Measurements from ENCODE around the gene KIF5B. TPM values are rescaled to one million over a fixed set of nuclear protein-coding genes. Genes with fewer than 3 reads are reported as not detected.
A peak's percentile ranks its signal among the peaks of the same experiment; 100 is the strongest.
"Not testable (repeated sequence)": the region's sequence is repeated elsewhere in the genome, so short reads cannot be mapped to it uniquely, and the experiment has no call there.

KIF5B gene
- total RNA-seq, 1 experiment from 2014 or later = 84.4 TPM

DNA sequence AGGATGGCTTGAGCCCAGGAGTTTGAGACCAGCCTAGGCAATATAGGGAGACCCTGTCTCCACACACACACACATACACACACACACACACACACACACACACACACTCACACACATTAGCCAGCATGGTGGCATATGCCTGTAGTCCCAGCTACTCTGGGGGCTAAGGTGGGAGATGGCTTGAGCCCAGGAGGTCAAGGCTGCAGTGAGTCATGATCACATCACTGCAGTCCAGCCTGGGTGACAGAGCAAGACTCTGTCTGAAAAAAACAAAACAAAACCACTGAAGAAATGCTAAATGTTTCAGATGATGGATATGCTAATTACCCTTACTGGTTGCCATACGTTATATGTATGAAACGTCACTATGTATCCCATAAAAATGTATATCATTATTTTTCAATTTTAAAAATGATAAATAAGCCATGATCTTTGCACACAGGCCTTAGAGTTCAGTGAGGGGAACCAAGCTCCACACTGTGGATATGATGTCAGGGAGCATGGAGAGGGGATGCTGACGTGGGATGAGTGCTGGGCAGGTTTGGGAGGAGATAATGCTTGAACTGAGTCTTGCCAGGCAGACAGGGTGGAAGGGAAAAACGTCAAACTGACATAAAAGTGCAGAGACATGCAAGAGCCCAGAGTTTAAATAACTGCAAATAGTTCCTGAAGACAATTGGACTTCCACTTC lies 81.6 kb downstream of the KIF5B start:
- Histone ChIP-seq H2AFZ (ENCODE audit: low read length) (no peak overlapping the region), H3K4me3 (ENCODE audit: low read length) (no peak overlapping the region), H3K27ac (ENCODE audit: low read length) (no peak overlapping the region), H3K79me2 (ENCODE audit: low read length) (no peaks in the 10 kb centered on the region), H3K4me2 (ENCODE audit: low read length) (no peak overlapping the region), H3K9me3 (ENCODE audit: low read length) (no peaks in the 10 kb centered on the region), H3K27me3 (ENCODE audit: low read length) (no peaks in the 10 kb centered on the region), H3F3A (ENCODE audit: low read length, unreplicated experiment) (no peaks in the 10 kb centered on the region), H4K20me1 (ENCODE audit: low read length) (no peaks in the 10 kb centered on the region), H3K9ac (ENCODE audit: low read length) (no peak overlapping the region), H3K9me2 (replicated peaks; ENCODE audit: low read length) (no peaks in the 10 kb centered on the region), H3K36me3 (ENCODE audit: low read depth, low read length) (no peaks in the 10 kb centered on the region), H3K4me1 (ENCODE audit: insufficient read depth, low read length) (peaks cover 11% of the 10 kb centered on the region)
- CTCF ChIA-PET = no interaction called here
- BruUV-seq (replicated peaks) = no TSS peak
- no peak; the same call in 1 of the 2 replicates for ATAC-seq
- TF ChIP-seq CTCF (conservative IDR thresholded peaks at IDR 0.05; ENCODE audit: low read depth, low read length) = no peak
- no peak for TF ChIP-seq EZH2phosphoT487 (IDR thresholded peaks at IDR 0.05; ENCODE audit: borderline replicate concordance, low read length)
- no peak for TF ChIP-seq EZH2 (IDR thresholded peaks at IDR 0.05; ENCODE audit: low read length, unreplicated experiment)
- intact Hi-C loops (cut with micrococcal nuclease) = no loop called here
- POLR2A ChIA-PET (ENCODE audit: unreplicated experiment) = no interaction called here
- peak; percentile 22 for DNase-seq

DNA sequence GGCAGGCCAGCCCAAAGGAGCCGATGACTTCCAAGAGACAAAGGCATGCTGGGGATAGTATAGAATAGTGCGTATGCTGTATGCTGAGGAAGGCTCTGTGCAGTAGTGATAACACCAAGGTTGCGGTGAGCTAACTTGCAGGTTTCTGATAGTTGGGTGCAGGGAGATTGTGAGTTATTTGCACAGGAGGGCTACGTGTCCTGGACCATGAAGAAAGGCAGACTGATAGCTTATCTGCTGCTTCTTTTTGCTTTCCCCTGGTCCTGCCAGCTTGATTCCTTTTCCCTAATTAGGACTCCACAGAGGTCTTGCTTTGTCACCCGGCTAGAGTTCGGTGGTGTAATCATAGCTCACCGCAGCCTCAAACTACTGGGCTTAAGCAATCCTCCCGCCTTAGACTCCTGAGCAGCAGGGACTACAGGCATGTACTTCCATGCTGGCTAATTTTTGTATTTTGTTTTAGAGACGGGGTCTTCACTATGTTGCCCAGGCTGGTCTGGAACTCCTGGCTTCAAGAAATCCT lies 83.6 kb downstream of the KIF5B start:
- no peak for TF ChIP-seq EZH2phosphoT487 (IDR thresholded peaks at IDR 0.05; ENCODE audit: borderline replicate concordance, low read length)
- no peak for TF ChIP-seq CTCF (conservative IDR thresholded peaks at IDR 0.05; ENCODE audit: low read depth, low read length)
- Histone ChIP-seq H3K9me3 (ENCODE audit: low read length) (no peaks in the 10 kb centered on the region), H3K27ac (ENCODE audit: low read length) (no peak overlapping the region), H3F3A (ENCODE audit: low read length, unreplicated experiment) (no peaks in the 10 kb centered on the region), H3K27me3 (ENCODE audit: low read length) (no peaks in the 10 kb centered on the region), H3K79me2 (ENCODE audit: low read length) (no peaks in the 10 kb centered on the region), H3K4me2 (ENCODE audit: low read length) (no peak overlapping the region), H3K9ac (ENCODE audit: low read length) (no peak overlapping the region), H3K4me1 (ENCODE audit: insufficient read depth, low read length) (peaks cover 4% of the 10 kb centered on the region; the same call in 1 of the 2 replicates), H3K4me3 (ENCODE audit: low read length) (no peak overlapping the region), H2AFZ (ENCODE audit: low read length) (no peak overlapping the region), H4K20me1 (ENCODE audit: low read length) (no peaks in the 10 kb centered on the region), H3K9me2 (replicated peaks; ENCODE audit: low read length) (no peaks in the 10 kb centered on the region), H3K36me3 (ENCODE audit: low read depth, low read length) (no peaks in the 10 kb centered on the region)
- intact Hi-C loops (cut with micrococcal nuclease) = no loop called here
- ChIA-PET POLR2A (ENCODE audit: unreplicated experiment) (no interaction called here), CTCF (no interaction called here)
- no TSS peak for BruUV-seq (replicated peaks)
- no peak for DNase-seq
- no peak for ATAC-seq

DNA sequence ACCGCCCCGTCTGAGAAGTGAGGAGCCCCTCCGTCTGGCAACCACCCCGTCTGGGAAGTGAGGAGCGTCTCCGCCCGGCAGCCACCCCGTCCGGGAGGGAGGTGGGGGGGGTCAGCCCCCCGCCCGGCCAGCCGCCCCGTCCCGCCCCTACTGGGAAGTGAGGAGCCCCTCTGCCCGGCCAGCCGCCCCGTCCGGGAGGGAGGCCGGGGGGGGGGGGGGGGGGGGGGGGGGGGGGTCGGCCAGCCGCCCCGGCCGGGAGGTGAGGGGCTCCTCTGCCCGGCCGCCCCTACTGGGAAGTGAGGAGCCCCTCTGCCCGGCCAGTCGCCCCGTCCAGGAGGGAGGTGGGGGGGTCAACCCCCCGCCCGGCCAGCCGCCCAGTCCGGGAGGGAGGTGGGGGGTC lies 86.4 kb downstream of the KIF5B start:
- H3K27me3 ChIP-seq (ENCODE audit: low read length); CTCF ChIA-PET; ATAC-seq; H4K20me1 ChIP-seq (ENCODE audit: low read length); intact Hi-C loops (cut with micrococcal nuclease); H3K4me1 ChIP-seq (ENCODE audit: insufficient read depth, low read length); H3K27ac ChIP-seq (ENCODE audit: low read length); DNase-seq; H3K9ac ChIP-seq (ENCODE audit: low read length); H3K4me2 ChIP-seq (ENCODE audit: low read length); H3F3A ChIP-seq (ENCODE audit: low read length, unreplicated experiment); H2AFZ ChIP-seq (ENCODE audit: low read length); H3K9me2 ChIP-seq (replicated peaks; ENCODE audit: low read length); H3K4me3 ChIP-seq (ENCODE audit: low read length); POLR2A ChIA-PET (ENCODE audit: unreplicated experiment); H3K79me2 ChIP-seq (ENCODE audit: low read length); H3K36me3 ChIP-seq (ENCODE audit: low read depth, low read length); BruUV-seq (replicated peaks); H3K9me3 ChIP-seq (ENCODE audit: low read length): not testable (repeated sequence)

All from PC-3 (cell line).